ENCODE data around the gene RBFOX2.
"Not testable (repeated sequence)": the region's sequence is repeated elsewhere in the genome, so short reads cannot be mapped to it uniquely, and the experiment has no call there.

RBFOX2 gene

DNA sequence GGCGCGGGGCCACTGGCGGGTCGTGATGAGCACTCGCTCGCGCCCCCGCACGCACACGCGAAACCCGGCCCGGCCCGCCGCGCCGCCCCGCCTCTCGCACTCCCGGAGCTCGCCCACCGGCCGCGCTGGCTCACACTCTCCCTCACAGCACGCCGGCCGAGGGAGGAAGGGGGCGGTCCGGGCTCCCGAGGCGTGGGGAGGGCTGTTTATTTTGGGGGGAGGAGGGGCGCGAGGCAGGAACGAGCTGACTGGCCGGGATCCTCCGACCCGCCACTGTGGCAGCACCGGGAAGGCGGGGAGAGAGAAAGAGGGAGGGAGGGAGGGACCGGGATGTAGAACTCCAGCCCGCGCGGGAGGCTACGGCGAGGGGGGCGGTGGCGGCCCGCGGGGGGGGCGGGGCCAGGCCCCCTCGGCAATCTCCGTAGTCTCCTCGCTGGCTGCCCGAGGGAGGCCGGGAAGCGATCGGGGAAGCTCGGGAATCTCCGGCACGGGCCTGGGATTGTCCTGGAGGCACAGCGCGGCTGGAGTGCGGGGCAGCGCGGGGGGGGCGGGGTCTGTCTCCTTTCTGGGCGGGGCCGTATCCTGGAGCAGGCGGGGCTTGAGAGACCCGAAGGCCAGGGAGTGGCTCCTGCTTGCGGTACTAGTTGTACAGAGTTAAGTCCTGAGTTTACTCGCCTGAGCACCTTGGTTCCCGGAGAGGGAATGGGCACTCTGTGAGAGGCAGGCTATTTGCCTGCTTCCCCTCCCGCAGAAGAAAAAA lies at the start of gene RBFOX2:
Gene RBFOX2 (minus strand): TSS at position 179 of the 760 bp plus-strand sequence. CDS start 399 bp downstream, outside the sequence.
- DNase-seq = peak; percentile 72 to 79

DNA sequence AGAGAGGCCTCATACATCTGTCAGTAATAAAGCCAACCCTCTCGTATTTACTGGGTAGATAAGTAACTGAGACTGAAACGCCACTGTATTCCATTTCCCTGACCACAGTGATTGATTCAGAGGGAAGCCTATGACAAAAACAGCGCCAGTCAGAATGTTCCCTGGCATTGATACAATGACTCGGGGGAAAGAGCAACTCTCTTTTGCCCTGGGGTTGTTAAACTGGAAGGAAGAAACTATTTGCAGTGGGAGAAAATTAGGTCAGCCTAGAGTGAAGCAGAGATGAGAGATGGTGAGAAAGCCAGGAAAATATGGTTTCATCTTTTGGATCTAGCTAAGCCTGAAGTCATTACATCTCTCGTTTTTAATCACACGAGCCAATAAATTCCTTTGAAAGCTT lies 48.6 kb upstream of the RBFOX2 start:
- DNase-seq = no peak

DNA sequence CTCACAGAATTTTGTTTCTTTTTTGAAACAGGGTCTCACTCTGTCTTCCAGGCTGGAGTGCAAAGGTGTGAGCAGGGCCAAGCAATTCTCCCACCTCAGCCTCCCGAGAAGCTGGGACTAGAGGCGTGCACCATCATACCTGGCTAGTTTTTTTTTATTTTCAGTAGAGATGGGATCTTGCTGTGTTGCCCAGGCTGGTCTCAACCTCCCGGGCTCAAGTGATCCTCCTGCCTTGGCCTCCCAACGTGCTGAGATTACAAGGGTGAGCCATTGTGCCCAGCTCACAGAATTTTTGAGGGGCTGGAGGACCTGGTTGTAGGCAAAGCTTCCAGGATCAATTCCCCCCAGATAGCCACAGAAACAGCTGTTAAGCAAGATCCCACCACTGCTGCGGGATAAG lies 47.1 kb upstream of the RBFOX2 start:
- no peak for DNase-seq

GRCh38 chr22:36075230-36075629 lies 46.6 kb upstream of the RBFOX2 start:
- no peak for DNase-seq

DNA sequence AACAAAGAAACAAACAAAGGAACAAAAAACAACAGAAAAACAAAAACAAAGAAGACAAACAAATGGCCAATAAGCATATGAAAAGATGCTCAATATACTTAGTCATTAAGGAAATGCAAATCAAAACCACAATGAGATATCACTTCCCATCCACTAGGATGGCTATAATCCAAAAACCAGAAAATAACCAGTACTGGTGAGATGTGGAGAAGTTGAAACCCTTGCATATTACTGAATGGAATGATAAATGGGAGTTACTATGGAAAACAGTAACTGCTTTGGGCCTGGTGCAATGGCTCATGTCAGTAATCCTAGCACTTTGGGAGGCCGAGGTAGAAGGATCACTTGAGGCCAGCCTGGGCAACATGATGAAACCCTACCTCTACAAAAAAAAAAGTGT lies 44.9 kb upstream of the RBFOX2 start:
- no peak for DNase-seq

GRCh38 chr22:36070645-36071044 lies 42.0 kb upstream of the RBFOX2 start:
- DNase-seq = not testable (repeated sequence)

- DNase-seq = no peak
Observed at GRCh38 chr22:36069368-36069767, 40.7 kb upstream of the RBFOX2 start.

DNA sequence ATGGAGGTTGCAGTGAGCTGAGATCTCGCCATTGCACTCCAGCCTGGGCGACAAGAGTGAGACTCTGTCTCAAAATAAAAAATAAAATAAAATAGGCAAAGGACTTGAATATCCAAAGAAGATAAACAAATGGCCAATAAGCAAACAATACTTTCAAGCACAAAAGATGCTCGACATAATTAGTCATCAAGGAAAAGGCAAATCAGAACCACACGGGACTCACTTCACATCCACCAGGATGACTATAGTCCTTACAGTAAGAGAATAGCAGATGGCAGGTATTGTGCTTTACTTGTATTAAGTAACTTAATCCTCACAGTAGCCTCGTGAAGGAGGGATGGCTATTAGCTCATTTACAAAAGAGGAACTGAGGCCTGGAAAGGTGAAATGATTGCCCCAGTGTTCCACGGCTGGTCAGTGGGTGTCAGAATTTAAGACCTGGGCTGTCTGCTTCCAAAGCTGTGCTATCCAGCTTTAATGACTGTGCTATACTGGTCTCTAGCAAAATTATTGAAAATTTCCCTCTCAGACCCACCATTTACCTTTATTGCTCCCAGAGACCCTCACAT lies 40.2 kb upstream of the RBFOX2 start:
- peak in 1 of 2 donors; percentile 10 for DNase-seq

DNA sequence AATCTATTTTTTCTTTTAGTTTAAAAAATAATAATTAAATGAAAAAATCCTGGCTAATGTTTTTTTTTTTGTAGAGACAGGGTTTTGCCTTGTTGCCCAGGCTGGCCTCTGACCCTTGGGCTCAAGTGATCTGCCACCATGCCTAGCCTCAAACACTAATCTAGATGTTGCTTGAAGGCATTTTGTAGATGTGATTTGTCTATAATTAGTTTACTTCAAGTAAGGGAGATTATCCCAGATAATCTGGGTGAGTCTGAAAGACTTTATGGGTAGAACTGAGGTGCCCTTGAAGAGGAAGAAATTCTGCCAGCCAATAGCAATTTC lies 38.6 kb upstream of the RBFOX2 start:
- DNase-seq = no peak

- peak; percentile 59 to 74 for DNase-seq
Observed at GRCh38 chr22:36065775-36066544, 37.3 kb upstream of the RBFOX2 start.

DNA sequence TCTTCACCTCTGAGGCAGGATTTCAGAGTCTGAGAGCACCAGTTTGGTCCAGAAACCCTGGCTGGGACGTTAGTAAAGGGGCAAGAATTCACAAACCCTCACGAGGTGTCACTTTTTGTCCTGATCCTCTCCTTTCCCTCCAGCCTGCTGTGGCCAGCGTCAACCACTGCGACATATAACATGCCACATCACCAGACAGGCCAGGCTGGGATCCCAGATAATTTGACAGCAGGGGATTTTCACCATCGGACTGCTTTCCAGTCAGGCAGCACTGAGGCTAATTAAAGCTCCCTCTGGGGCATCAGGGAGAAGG lies 36.8 kb upstream of the RBFOX2 start:
- DNase-seq = no peak

- DNase-seq = no peak
Observed at GRCh38 chr22:36064358-36064757, 35.7 kb upstream of the RBFOX2 start.

GRCh38 chr22:36056980-36057379 lies 28.4 kb upstream of the RBFOX2 start:
- no peak for DNase-seq

DNA sequence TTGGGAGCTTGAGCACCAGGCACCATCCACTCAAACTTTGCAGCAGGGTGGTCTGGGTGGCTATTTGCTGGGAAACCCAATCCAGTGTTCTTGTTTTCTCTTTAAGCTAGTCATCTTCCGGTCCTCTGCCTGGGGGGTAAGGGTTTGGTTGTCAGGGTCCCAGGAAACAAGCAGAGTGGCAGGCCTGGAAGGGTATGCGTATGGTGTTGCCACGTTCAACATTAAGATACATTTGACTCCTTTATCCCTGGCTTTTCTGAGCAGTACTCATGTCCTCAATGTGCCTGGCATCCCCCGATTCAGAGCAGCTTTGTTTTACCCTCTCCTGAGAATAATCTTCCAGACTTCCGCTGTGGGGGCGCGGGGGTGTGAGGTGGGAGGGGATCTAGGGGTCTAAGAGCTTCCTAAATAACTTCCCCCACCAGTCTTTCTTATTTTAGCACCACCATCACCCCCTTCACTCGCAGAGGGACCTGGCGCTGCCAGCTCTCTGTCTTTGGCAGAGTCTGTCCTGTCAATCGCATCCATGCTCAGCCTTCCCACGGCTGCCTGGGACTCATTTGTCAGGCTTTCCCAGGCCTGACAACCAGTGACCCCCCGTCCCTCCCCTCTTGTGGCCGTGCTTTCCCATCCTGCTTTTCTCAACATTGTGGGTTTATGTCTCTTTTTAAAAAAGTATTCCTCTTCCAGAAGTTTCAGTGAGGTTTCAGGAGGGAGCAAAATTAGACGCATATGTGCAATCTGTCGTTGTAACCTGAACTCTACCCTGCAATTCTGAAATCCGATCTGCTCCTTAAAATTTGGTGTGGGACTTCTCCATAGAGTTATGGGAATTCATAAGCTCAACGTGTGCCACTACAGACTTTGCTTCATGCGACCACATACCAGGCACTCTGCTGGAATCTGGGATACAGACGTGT lies 27.0 kb upstream of the RBFOX2 start:
- no peak for DNase-seq

DNA sequence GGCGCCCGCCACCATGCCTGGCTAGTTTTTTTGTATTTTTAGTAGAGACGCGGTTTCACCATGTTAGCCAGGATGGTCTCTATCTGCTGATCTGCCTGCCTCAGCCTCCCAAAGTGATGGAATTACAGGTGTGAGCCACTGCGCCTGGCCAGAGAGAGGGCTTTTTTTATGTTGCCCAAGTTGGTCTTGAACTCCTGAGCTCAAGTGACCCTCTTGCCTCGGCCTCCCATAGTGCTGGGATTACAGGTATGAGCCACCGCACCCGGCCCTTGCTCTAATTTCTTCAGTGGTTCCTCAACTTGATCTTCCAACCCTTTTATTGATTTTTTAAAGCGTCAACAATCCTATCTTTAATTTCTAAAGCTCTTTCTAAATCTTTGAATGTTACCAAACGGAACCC lies 25.8 kb upstream of the RBFOX2 start:
- DNase-seq = not testable (repeated sequence)

DNA sequence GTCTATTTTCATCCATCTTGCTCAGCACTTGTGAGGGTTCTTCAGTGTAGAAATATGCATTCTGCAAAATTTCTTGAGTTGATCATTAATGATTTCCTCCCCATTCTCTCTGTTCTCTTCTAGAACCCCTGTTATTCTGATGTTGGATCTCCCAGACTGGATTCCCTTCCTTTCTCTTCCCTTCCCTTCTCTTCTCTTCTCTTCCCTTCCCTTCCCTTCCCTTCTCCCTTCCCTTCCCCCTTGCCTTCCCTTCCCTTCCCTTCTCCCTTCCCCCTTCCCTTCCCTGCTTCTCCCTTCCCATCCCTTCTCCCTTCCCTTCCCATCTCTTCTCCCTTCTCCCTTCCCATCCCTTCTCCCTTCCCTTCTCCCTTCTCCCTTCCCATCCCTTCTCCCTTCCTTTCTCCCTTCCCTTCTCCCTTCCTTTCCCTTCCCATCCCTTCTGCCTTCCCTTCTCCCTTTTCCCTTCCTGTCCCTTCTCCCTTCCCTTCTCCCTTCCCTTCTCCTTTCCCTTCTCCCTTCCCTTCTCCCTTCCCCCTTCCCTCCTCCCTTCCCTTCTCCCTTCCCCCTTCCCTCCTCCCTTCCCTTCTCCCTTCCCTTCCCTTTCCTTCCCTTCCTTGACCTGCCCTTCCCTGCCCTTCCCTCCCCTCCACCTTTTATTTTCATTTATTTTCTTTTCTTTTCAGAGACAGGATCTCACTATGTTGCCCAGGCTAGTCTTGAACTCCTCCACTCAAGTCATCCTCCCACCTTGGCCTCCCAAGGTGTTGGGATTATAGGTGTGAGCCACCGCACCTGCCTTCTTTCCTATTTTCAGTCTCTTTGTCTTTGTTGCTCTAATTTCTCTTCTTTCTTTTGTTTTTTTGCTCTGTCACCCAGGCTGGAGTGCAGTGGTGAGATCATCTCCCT lies 24.9 kb upstream of the RBFOX2 start:
- no peak for DNase-seq

- DNase-seq = no peak
Observed at GRCh38 chr22:36052505-36052941, 23.9 kb upstream of the RBFOX2 start.

GRCh38 chr22:36049678-36049997 lies 21.0 kb upstream of the RBFOX2 start:
- no peak for DNase-seq

GRCh38 chr22:36048911-36049677 lies 20.5 kb upstream of the RBFOX2 start:
- DNase-seq = no peak

DNA sequence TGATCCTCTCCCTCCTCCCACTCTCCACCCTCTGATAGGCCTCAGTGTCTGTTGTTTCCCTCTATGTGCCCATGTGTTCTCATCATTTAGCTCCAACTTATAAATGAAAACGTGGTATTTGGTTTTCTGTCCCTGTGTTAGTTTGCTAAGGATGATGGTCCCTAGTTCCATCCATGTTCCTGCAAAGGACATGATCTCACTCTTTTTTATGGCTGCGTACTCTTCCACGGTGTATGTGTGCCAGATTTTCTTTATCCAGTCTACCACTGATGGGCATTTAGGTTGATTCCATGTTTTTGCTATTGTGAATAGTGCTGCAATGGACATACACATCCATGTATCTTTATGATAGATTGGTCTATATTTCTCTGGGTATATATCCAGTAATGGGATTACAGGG lies 15.9 kb upstream of the RBFOX2 start:
- DNase-seq = not testable (repeated sequence)

GRCh38 chr22:36042240-36042639 lies 13.6 kb upstream of the RBFOX2 start:
- no peak for DNase-seq
